Spleen (tissue), 13 donors: ENCODE measurements around the gene LAMC1. TPM values are rescaled to one million over a fixed set of nuclear protein-coding genes. Genes with fewer than 3 reads are reported as not detected.

Source experiments
- DNase-seq: peaks from one replicate; pipeline ENCODE4 v3.0.0-alpha.2; 2020
- H3K27ac ChIP-seq, 8 donors: fragments of 200-600 bp; sonication (generic) in 7 of 8; 1 replicate in 4 of 8; 2 replicates in 4 of 8; pipeline versions ENCODE4 v1.5.0 to v1.8.0; 2016 to 2021; ENCODE audit warnings: inconsistent platforms in 4 of 8, mild to moderate bottlenecking in 4 of 8, moderate library complexity in 1 of 8
- H3K27me3 ChIP-seq, 7 donors: fragments of 200-600 bp; sonication (generic) in 6 of 7; replicated peaks in 1 of 7; 1 replicate in 4 of 7; 2 replicates in 3 of 7; pipeline versions ENCODE4 v1.5.0 to v1.8.0; 2016 to 2021; ENCODE audit warnings: inconsistent platforms in 3 of 7, mild to moderate bottlenecking in 1 of 7
- H3K36me3 ChIP-seq, 6 donors: fragments of 200-600 bp; sonication (generic) in 5 of 6; 1 replicate in 4 of 6; 2 replicates in 2 of 6; pipeline versions ENCODE4 v1.5.0 to v1.8.0; 2016 to 2021; ENCODE audit warnings: inconsistent platforms in 2 of 6
- H3K4me1 ChIP-seq, 6 donors: fragments of 200-600 bp; sonication (generic) in 5 of 6; 1 replicate in 3 of 6; 2 replicates in 3 of 6; pipeline versions ENCODE4 v1.5.0 to v1.8.0; 2016 to 2021; ENCODE audit warnings: inconsistent platforms in 3 of 6
- H3K4me3 ChIP-seq, 8 donors: fragments of 200-600 bp; sonication (generic) in 7 of 8; 1 replicate in 4 of 8; 2 replicates in 4 of 8; pipeline versions ENCODE4 v1.5.0 to v1.8.0; 2016 to 2021; ENCODE audit warnings: inconsistent platforms in 4 of 8, mild to moderate bottlenecking in 4 of 8, moderate library complexity in 2 of 8
- H3K9me3 ChIP-seq, 8 donors: fragments of 200-600 bp; sonication (generic) in 7 of 8; 1 replicate in 4 of 8; 2 replicates in 4 of 8; pipeline versions ENCODE4 v1.5.0 to v1.8.0; 2016 to 2021; ENCODE audit warnings: inconsistent platforms in 4 of 8
- CTCF ChIP-seq, 11 experiments: fragments of 200-600 bp in 7 of 11; fragments of 450-650 bp in 4 of 11; sonication (generic) in 4 of 11; IDR thresholded peaks in 8 of 11; conservative IDR thresholded peaks in 3 of 11; 1 replicate in 7 of 11; 2 replicates in 4 of 11; pipeline versions ENCODE4 v1.4.0 to v1.8.0; 2016 to 2021; ENCODE audit warnings: antibody characterized with exemption in 11 of 11, inconsistent platforms in 4 of 11, mild to moderate bottlenecking in 1 of 11
- POLR2A ChIP-seq, 3 donors: fragments of 450-650 bp; IDR thresholded peaks; one replicate each; pipeline ENCODE4 v1.5.1; 2017; ENCODE audit warnings: antibody characterized with exemption in 3 of 3, mild to moderate bottlenecking in 1 of 3
- POLR2AphosphoS5 ChIP-seq, 3 donors: sonication (generic); formaldehyde crosslinking; IDR thresholded peaks; one replicate each; pipeline ENCODE4 v1.5.1; 2017; ENCODE audit warnings: antibody characterized with exemption in 3 of 3
- WGBS, 5 donors: extraction: QIAGEN DNeasy Blood & Tissue Kit in 3 of 5; methylation state at CpG; one replicate each; pipeline versions ENCODE4 v1.1.5 to v1.1.7; 2013 to 2018; 5-methylcytosine and 5-hydroxymethylcytosine counted together
- intact Hi-C: fragments of 100-400 bp; cut with DNase I; formaldehyde crosslinking; loops from one replicate; pipeline ENCODE4 v1.15.0; 2023; ENCODE audit warnings: low total_unique reads
- long read RNA-seq, 2 donors: transcript quantifications; one replicate each; lab custom pipeline, GENCODE V29; 2026
- polyA plus RNA-seq, 3 donors: library from polyadenylated mRNA; stranded (reverse); fragments of 200-250 nt; gene quantifications; one replicate each; pipeline ENCODE4 v1.2.1, GENCODE V29; 2013
- total RNA-seq, 7 donors: library from RNA; depleted of rRNA in 3 of 7; stranded (reverse); fragments of >200 nt in 3 of 7; fragmentation: NEBNext Ultra II Directional in 4 of 7; extraction: Animal tissue kit (Norgen Biotek cat#: 25700) in 4 of 7; gene quantifications; one replicate each; pipeline versions ENCODE4 v1.1.0 to v1.2.1, GENCODE V29; 2016 to 2021
- donor health status: healthy with polysubstance abuse.
- donor health status: DM: no; HTN: no; CAD: no; lungs with moderate emphysema.
- donor health status: DM: no; HTN: no; CAD: no.
- donor health status: Bipolar disorder and iron deficiency.
- donor health status: healthy.
- donor health status: DM: no; HTN: no; CAD: no.
- donor health status: DM: yes; HTN: yes; CAD: no.

LAMC1 gene
- total RNA-seq (10 to 100 TPM; 21.8 to 38.5 (median 35.1) TPM), polyA plus RNA-seq (1 to 10 TPM; 2.7 to 4.9 (median 4.5) TPM)
- long read RNA-seq, donor 1, full-length matches to known transcripts: 1 of 1 reads
- long read RNA-seq, donor 1, partial matches to known transcripts: 0 of 1 reads
- long read RNA-seq, donor 1, other reads (novel, unspliced or antisense): 0 of 1 reads
- long read RNA-seq, donor 2, full-length matches to known transcripts: 1 of 8 reads
- long read RNA-seq, donor 2, partial matches to known transcripts: 7 of 8 reads
- long read RNA-seq, donor 2, other reads (novel, unspliced or antisense): 0 of 8 reads

GRCh38 chr1:183023146-183023600 lies at the start of gene LAMC1:
LAMC1 (plus strand) TSS chr1:183023420; CDS start chr1:183023717, 297 bp downstream.
- peak in 2 of 3 donors; percentile 56 to 58 for TF ChIP-seq POLR2AphosphoS5 (IDR thresholded peaks at IDR 0.05)
- no peak for TF ChIP-seq POLR2A (IDR thresholded peaks at IDR 0.05)
- H3K9me3 ChIP-seq: no peaks in the 10 kb centered on the region
- H3K27me3 ChIP-seq: peaks cover 0 to 57% (median 10%) of the 10 kb centered on the region in 7 donors
- peak within 1 kb of the TSS; percentile 62 to 92 (median 79) for H3K4me3 ChIP-seq
- intact Hi-C loops: no loop called here
- WGBS, 5 donors: 0 to 3% (median 1%) methylated on average over 12 to 55 of the region's 65 CpGs
- peak within 1 kb of the TSS; percentile 89 to 95 (median 92) for H3K27ac ChIP-seq
- peak; percentile 87 for DNase-seq
- no peaks in the 10 kb centered on the region for H3K36me3 ChIP-seq
- peaks cover 0 to 57% (median 22%) of the 10 kb centered on the region in 6 donors for H3K4me1 ChIP-seq

GRCh38 chr1:182974506-182975191 lies 48.6 kb upstream of the LAMC1 start:
- no peaks in the 10 kb centered on the region for H3K4me1 ChIP-seq
- H3K4me3 ChIP-seq: no peak overlapping the region
- no peaks in the 10 kb centered on the region for H3K36me3 ChIP-seq
- H3K27ac ChIP-seq: no peak overlapping the region
- intact Hi-C loops: no loop called here
- TF ChIP-seq POLR2AphosphoS5 (IDR thresholded peaks at IDR 0.05) (no peak), CTCF (IDR thresholded peaks at IDR 0.05 in 8 of 11, conservative IDR thresholded peaks at IDR 0.05 in 3 of 11) (no peak), POLR2A (IDR thresholded peaks at IDR 0.05) (no peak)
- 83 to 92% (median 90%) methylated on average over 2 of the region's 2 CpGs for WGBS, 5 donors
- H3K9me3 ChIP-seq: no peaks in the 10 kb centered on the region
- DNase-seq: no peak
- H3K27me3 ChIP-seq: no peaks in the 10 kb centered on the region

GRCh38 chr1:182977480-182977879 lies 45.7 kb upstream of the LAMC1 start:
- Histone ChIP-seq H3K27ac (no peak overlapping the region), H3K36me3 (no peaks in the 10 kb centered on the region), H3K4me3 (no peak overlapping the region), H3K9me3 (peaks cover 0 to 5% (median 2%) of the 10 kb centered on the region in 8 donors), H3K27me3 (no peaks in the 10 kb centered on the region), H3K4me1 (no peaks in the 10 kb centered on the region)
- intact Hi-C loops: no loop called here
- no peak for TF ChIP-seq POLR2AphosphoS5 (IDR thresholded peaks at IDR 0.05)
- no peak for TF ChIP-seq POLR2A (IDR thresholded peaks at IDR 0.05)
- TF ChIP-seq CTCF (IDR thresholded peaks at IDR 0.05 in 8 of 11, conservative IDR thresholded peaks at IDR 0.05 in 3 of 11): no peak
- 92 to 96% (median 94%) methylated on average over 2 of the region's 2 CpGs for WGBS, 5 donors
- no peak for DNase-seq

- intact Hi-C loops: no loop called here
- Histone ChIP-seq H3K27ac (no peak overlapping the region), H3K4me1 (no peaks in the 10 kb centered on the region), H3K4me3 (no peak overlapping the region), H3K9me3 (peaks cover 0 to 6% (median 2%) of the 10 kb centered on the region in 8 donors), H3K36me3 (no peaks in the 10 kb centered on the region), H3K27me3 (no peaks in the 10 kb centered on the region)
- 80 to 95% (median 89%) methylated on average over 6 of the region's 6 CpGs for WGBS, 5 donors
- no peak for DNase-seq
- no peak for TF ChIP-seq POLR2AphosphoS5 (IDR thresholded peaks at IDR 0.05)
- TF ChIP-seq POLR2A (IDR thresholded peaks at IDR 0.05): no peak
- TF ChIP-seq CTCF (IDR thresholded peaks at IDR 0.05 in 8 of 11, conservative IDR thresholded peaks at IDR 0.05 in 3 of 11): no peak
Measured at GRCh38 chr1:182978151-182978853, 44.9 kb upstream of the LAMC1 start.
